ENCODE measurements around the gene FHOD3.

- TF ChIP-seq CTCF (IDR thresholded peaks at IDR 0.05) (no peak), POLR2A (IDR thresholded peaks at IDR 0.05) (no peak)
Measured at GRCh38 chr18:36405611-36406010, 108.1 kb downstream of the FHOD3 start.
